GM12873 (cell line): Measurements from ENCODE around the gene SLC16A6.

Source experiments
- TF ChIP-seq, protein P1 (sequence below): IDR thresholded peaks from 2 replicates; pipeline ENCODE4 v1.5.1; 2012; ENCODE audit warnings: low read depth, mild to moderate bottlenecking, moderate library complexity, low read length, control low read depth; ENCODE audit not compliant: insufficient read depth; ENCODE audit errors: missing control alignments

SLC16A6 gene

DNA sequence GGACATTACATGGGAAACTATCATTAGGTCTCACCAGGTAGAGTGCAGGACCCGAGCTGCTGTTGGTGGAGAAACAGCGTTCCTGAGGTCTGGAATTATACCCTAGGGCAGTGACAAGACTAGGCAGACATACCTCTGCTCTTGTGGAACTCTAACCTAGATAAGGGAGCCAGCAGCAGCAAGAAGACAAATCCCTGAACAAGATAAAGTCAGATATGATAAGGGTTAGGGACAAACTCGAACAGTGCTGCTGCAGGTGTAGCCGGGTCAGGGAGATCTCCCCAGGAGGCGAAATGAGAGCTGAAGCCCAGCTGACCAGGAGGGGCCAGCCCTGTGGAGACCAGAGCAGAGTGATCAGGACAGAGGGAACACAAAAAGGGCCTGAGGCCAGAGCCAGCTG lies 35.0 kb upstream of the SLC16A6 start:
- TF ChIP-seq, protein P1, sequence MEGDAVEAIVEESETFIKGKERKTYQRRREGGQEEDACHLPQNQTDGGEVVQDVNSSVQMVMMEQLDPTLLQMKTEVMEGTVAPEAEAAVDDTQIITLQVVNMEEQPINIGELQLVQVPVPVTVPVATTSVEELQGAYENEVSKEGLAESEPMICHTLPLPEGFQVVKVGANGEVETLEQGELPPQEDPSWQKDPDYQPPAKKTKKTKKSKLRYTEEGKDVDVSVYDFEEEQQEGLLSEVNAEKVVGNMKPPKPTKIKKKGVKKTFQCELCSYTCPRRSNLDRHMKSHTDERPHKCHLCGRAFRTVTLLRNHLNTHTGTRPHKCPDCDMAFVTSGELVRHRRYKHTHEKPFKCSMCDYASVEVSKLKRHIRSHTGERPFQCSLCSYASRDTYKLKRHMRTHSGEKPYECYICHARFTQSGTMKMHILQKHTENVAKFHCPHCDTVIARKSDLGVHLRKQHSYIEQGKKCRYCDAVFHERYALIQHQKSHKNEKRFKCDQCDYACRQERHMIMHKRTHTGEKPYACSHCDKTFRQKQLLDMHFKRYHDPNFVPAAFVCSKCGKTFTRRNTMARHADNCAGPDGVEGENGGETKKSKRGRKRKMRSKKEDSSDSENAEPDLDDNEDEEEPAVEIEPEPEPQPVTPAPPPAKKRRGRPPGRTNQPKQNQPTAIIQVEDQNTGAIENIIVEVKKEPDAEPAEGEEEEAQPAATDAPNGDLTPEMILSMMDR: no peak

DNA sequence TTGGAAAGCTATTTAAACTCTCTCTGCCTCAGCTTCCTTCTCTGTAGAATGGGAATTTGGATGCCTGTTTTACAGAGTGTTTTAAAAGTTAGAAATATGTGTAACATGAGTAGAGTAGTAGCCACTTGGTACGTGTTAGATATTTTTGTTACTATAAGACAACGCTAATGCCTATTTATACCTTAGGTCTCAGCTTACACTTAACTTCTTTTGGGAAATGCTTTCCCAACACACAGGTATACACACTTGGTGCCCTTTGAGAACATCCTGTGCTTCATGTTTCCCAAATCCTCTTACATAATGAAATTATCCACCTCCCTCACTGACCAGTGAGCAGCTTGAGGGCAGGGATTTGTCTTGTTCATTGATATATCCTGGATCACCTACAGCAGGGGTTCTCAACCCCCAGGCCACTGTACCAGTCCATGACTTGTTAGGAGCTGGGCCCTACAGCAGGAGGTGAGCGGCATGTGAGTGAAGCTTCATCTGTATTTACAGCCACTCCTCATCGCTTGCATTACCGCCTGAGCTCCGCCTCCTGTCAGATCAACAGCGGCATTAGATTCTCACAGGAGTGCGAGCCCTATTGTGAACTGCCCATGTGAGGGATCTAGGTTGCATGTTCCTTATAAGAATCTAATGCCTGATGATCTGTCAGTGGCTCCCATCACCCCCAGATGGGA lies 33.9 kb upstream of the SLC16A6 start:
- TF ChIP-seq, protein P1: no peak

DNA sequence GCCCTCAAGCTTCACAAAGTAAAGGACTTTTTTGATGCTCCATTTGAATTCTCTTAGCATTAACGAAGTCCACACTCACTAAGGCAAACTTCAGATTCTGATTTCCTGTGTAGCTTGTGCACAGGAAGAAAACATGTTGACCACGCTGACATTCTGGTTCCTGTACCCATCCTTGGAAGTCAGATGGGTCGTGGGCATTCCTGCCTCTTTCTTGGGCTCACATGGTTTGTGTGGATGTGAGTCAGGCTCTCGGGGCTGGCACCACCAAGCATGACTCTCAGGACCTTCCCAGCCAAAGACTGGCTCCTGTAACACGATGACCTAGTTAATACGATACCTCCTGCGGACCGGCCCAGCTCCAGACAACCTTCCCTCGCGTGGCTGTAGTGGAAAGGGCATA lies 33.2 kb upstream of the SLC16A6 start:
- TF ChIP-seq, protein P1: no peak

DNA sequence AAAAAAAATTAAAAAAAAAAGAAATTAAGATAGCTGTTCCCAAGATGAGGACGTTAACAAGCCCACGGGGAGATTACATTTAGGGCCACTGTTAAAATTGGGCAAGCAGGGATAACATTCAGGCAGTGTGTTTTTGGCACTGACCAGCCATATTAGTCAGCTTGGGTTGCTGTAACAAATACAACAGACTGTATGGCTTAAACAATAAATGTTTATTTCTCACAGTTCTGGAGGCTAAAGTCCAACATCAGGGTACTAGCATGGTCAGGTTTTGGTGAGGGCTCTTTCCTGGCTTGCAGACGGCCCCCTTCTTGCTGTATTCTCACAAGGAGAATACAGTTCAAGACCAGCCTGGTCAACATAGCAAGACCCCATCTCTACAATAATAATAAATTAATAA lies 31.7 kb upstream of the SLC16A6 start:
- TF ChIP-seq, protein P1: no peak

DNA sequence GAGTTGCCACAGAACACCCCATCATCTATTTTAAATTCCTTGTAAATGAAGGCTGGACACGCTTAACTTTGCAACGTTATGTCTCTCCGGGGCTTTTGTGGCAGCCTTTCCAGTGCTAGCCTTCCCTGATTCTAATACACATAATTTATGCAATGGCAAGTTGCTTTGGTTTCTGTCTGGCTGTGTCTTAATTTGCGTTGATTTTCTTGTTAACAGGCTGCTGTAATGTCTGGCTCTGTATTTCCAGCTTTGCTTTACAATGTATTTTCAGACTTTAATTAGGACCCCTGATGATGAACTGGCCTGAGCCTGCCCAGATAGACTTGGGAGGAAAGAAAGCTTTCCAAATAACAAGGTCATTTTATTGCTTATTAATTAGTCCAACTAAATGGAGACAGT lies 30.6 kb upstream of the SLC16A6 start:
- TF ChIP-seq, protein P1: no peak

DNA sequence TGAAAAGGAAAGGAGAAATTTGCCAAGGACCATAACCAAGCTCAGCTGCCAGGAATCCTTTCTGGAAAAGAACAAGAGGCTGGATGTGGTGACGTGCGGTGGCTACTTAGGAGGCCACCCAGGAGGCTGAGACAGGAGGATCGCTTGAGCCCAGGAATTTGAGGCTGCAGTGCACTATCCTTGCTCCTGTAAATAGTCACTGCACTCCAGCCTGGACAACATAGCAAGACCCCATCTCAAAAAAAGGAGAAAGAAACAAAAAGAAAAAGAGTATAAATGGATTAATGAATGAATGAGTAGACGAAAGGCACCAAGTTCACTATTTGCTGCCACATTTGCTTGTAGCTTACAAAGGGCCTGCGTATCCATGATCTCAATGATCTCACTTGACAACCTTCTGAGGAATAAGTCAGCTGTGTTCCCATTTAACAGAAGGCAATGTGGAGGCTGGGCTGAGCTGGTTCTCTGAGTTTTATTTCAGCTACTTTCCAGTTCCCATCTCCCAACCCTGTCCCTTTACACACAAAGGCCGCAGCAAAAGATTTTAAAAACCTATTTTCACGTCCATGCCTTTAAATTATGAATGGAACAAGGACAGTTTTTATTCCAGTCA lies 30.1 kb upstream of the SLC16A6 start:
- TF ChIP-seq, protein P1: no peak

DNA sequence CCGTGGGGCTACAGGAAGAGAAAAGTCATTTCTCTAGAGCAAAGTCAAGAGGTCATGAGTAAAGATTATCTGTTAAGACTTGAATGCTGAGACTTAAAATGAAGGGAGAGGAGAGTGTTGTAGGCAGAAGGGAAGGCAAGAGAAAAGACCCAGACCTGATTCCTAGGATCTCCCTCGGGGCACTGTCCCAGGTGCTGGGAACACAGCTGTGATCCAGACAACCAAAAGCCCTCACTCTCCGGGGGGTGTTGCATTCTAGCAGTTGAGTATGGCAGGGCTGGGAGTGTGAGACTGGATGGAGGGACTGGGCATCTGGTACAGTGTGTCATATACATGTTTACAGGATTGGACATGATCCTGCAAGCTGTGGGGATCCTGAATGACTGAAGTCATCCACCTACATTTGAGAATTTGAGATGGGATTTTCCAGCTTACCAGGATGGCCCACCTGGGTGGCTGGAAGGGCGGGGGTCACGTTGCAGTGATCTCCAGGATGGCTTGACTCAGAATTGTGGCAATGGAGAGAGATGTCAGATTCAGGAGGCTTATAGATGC lies 29.5 kb upstream of the SLC16A6 start:
- TF ChIP-seq, protein P1: no peak
